Activated T-cell treated with anti-CD3 and anti-CD28 coated beads, Interleukin-2, amount 50 U/mL, for 1 hour (primary cell): ENCODE measurements around the gene TMEM272.

Experiments used
- DNase-seq: peaks from one replicate; pipeline ENCODE4 v3.0.0-alpha.2; 2020

The TMEM272 gene

DNA sequence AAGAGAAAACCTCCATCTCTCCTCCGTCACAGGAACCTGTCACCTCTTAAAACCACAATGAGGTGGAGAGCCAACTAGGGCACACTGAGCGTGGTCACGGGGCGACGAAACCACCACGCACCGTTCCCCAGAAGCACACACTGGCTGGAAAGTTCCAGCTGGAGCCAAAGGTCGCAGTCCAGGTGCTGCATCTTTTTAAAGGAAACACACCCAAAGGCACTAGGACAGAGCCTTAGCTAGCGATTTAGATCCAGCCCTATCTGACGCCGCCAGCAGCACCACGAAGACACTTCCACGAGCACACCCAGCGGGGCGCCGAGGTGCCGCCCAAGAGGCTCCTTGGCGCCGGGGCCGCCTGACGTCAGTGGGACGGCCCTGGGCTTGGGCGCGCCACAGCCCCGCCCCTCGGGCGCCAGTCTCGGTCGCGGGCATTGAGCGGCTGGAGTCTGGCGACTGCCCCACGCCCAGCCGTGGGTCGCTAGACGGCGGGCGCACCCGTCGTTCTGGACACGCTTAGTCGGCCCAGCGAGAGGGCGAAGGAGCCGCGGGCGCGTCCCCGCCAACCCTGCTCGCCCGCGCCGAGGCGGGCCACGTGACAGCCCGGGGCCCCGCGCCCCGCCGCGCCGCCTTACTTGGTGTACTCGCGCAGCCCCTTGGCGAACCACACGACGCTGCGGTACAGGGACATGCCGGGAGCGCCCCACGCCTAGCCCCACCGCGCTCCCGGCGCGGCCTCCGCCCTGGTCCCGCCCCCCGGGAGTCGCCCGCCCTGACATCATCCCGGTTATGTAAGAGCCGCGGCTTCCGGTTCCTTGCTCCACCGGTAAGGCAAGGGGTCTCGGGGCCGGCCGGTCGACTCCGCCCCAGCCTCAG, 41.3 kb downstream of the TMEM272 start, which contains the start of gene DHRS12:
TSS of gene DHRS12 (minus strand) at position 742 of the 873 bp plus-strand sequence. CDS start 4,504 bp downstream, outside the sequence.
- DNase-seq = peak; percentile 90

DNA sequence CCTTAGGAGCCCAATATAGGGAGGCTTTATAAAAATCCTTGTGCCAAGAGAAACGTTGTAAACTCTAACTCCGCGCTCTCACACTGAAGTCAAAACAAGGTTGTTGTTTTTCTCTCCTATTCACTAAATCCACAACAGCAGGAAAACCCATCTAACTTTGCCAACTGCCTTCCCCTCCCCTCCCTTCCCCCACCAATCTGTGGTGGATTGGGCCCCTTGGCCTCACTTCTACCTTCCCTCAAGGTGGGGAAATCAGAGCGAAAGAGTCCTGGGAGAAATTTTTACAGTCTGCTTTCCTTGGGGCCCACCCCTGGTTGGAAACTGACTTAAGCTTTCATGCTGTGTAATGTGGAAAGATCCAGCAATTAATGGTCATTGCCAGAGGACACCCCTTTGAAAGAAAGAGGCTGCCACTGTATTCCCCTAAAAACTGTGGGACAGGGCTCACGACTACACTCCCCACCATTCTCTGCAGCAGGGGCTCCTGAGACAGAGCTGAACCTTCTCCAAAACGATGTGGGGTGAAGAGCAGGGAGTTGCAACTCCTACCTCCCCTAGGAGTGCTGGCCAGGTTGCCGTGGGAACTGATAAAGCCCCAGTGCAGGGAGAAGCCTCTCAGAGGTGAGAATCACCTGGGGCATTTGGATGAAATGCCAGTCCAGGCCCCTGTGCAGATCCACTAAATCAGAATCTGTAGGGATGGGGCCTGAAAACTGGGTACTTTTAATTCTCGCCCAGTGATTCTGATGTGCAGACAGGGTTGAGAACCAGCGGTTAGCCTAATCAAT, 42.2 kb downstream of the TMEM272 start:
- no peak for DNase-seq

DNA sequence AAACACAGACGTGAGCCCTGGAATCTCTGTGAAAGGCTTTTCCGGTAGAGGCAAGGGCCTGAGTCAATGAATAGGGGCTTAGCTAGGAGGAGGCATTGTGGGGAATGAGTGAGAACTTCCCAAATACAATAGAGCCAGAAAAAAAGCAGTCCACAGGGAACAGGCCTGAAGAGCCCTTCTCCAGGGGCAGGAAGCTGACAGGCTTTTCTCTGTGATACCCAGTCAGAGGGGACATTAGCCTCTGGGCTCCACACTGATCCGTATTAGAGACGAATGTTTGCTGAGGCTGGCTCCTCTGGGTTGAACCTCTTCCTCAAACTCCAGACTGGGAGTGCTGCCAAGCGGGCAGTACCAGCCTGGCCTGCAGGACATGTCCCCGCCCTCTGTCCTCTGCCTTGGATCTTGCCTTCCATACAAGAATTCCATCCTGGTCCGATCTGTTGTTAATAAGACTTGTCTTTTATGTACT, 43.3 kb downstream of the TMEM272 start:
- DNase-seq = no peak

DNA sequence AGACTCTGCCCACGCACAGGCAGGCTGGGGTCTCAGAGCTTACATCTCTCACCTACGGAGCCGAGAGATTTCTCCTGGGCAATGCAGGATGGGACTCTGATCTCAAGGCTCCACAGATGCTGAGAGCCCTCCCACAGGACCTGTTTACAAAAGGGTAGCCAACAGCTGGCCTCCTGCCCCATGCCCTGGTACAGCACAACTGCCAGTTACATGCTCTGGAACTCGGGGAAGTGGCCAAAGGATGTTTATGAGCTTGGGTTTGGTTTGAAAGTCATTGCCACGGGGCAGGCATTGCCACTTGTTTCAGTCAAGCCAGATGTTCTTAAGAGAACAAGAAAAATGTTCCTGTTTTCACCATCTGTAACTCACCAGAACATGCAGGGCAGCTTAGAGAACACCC, 44.5 kb downstream of the TMEM272 start:
- no peak for DNase-seq

DNA sequence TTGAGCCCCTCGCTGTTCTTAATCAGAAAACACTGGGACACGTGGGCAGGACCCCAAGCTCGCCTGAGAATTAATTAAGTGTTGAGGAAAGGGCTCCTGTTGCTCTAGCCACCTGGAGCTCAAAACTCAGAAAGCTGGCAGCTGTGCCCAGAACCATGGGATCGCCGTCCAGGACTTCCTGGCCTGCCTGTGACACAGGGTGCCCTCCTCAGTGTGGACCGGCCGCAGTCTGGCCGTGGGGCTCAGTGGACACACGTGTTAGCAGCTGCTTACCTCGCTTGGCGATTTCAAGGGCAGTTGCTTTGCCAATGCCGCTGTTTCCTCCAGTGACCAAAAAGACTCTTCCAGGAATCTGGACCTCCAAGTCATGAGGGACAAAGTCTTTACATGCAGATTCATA, 45.7 kb downstream of the TMEM272 start:
- DNase-seq = no peak

DNA sequence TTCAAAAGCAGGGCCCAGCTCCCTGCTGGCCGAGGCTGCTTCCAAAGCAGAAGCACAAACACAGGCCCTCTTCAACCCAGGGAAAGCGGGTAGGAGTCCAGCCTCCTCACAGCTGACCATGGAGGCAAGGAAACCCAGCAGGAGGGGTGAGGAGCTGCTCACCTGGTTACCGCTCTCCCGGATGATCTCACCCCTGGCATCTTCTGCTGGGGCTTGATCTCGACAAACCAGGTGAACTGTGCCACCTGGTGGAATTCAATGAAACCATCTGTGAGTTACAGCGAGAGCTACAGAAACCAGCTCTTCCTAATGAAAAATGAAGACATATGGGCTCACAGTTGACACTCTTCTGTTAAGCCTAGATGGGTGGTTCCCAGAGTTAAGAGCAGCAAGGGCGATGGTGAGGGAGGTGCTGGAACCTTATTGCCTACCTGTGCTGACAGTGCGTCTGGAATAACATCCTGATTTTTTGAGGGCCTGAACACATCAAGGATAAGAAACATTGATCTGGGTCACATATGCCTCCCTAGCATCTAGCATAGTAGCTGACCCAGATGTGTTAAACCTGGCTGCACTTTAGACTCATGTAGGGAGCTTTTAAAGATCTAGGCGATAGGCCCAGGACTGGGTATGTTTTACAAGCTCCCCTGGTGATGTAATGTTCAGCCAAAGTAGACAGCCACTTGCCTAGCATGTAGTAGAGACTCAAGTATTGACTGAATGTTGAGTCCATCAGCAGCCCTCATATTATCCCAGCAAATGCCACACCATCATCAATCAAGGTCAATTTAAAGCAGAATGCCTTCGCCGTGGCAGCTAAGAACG, 47.1 kb downstream of the TMEM272 start:
- DNase-seq = peak; percentile 56

DNA sequence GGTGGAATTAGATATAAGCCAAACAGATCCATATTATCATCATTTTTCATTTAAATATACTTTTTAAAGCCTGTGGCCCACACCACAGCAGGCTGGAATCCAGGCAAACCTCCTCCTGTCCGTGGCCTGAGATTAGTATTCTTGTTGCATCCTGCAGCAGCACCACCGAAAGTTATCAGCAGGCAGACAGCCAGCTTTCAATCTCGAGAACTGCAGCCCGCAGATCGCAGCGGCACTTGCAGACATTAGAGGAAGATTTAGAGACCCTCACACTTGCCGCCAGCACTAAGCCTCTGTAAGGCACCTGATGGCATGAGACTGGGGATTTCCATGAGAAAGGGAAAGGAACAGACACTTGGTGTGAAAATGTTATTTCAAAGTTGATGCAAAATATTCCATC, 48.4 kb downstream of the TMEM272 start:
- DNase-seq = no peak

DNA sequence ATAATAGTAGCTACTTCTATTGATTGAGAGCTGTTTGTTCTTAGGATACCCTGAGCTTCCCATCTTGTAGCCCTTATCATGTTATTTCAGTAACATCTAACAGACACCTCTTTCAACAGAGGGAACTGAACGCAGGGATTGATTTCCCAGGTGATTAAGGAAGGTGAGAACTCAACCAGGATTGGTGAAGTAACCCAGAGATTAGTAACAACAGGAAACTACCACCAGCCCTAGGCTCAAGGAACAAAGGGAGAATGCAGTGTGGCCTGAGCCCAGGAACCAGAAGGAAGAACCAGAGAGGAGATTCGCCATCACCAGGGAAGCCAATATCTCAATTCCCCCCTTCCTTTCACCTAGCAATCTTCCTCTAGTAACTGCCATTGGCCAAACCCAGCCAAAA, 49.6 kb downstream of the TMEM272 start:
- DNase-seq = no peak

DNA sequence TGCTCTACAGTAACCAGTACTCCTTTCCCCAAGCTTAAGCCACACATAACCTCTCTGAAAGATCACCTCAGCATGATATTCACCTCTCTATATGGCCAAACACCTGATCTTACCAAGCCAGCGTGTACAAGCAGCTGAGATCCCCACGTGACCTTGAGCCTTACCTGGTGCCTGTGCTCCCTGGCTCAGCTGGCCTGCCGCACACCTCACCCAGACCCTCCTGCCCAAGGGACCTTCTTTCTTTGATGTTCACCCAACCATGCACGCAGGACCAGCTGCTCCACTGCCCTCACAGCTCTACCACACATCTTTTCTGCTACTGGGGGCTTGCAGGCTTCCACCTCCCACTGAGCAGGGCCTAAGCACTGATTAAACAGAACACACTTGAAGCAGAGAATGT, 50.0 kb downstream of the TMEM272 start:
- no peak for DNase-seq

DNA sequence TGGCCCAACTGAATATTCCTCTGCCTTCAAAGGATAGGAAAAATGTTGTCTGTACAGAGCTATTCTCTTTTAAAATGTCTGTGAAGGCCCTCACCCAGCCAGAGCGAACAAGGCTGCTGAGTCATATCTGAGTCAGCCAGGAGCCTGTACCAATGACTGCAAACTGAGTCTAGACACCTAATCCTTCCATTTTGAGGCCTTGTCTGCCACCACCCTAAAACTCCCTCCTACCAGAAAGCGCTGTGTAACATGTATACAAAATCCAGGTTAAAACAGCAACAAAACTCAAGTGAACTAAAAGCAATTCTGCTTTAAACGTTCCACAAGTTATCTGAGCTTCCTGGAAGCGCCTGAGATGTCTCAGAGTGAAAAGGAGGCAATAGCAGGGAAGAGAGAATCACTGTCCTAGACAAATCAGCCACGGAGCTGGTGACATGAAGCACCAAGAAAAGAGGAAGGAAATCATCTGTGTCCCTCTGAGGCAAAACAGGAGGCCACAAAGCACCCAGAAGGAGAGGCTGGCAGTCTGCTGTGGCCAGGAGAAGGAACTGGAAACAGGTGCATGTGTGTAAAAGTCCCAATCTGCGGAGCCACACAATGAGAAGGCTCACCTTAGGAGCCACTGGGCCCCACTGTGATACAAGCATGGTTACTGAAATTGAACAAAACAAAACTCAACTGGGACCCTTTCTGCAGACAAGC, 51.3 kb downstream of the TMEM272 start:
- DNase-seq = no peak

DNA sequence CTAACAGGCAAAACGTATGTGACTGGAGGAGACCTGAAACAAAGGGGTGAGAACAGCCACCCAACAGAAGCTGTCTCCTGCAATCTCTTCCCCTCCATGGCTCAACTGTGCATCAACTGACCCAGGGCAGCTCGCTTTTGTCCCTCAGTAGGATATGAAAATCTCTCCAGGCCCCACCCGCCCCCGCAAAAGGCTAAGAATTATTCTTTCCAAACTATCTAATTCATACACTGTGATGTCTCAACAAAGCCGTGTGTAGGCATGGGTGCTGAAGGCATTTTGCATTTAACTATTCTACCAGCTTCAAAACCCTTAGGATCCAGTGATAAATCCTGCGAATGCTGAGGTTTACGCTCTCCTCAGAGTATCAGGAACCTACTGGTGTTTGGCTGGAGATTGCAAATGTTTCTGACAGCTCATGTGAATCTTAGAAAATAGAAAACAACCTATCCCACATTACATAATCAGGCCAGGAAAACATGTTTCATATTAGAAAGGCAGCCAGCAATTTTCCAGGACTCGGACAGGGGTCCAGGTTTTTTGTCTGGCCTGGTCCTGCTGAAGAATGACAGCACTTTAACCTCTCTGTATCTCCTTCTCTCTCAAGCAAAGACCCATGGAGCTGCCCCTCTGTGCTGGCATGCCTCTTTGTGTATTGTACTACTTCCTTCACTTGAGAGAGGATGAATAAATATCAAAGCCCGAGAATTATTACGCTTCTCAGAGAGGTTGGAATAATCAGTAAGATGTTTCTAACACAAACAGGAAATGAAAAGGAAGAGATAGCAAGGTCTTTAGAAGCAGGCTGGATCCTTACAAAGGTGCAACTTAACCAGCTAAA, 58.3 kb downstream of the TMEM272 start:
- DNase-seq = no peak

DNA sequence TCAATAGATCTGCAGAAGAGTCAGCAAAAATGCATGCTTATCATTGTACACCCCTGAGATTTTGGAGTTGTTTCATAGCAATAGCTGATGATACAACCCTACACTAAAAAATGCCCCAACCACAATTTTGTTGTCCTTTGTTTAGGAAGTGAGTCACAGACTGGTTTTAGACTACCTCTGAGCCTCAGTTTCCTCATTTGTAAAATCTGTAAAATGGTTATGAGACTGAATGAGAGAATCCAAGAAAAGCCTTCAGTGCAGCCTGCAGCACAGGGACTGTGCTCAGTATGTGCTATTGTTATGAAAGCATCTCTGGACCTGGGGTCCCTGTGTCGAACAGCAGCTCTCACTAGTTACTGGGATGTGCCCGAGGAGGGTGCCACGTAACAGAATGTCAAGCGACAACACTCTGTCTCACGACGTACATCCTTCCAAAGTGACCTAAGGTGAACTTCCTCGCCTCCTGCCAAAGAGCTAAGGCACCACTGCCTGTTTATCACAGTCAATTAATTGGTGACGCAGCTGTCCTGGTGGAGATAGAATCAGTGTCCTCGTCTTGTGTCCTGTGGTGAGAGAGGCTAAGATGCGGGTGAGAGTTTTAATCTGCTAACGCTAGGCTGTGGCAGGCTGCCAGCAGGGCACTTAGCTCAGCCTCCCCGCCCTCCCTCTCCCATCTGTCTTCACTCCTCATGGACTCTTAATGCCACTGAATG, 59.1 kb downstream of the TMEM272 start:
- no peak for DNase-seq

DNA sequence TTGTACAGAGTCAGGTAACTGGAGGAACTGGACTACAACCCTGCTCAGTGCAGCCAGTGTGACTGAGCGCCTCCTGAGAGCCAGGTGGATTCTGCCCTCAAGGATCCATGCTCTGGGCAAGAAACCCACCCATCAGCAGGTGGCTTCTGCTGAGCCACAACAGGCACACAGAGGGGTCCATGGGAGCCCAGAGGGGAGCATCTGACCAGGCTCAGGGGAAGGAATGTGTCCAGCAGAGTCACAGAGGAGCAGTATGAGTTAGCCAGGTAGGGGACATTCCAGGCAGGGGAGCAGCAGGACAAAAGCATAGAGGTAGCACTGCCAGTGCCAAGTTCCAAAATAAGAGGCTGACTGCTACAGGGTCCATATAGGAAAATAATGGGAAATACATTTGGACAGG, 60.9 kb downstream of the TMEM272 start:
- no peak for DNase-seq

DNA sequence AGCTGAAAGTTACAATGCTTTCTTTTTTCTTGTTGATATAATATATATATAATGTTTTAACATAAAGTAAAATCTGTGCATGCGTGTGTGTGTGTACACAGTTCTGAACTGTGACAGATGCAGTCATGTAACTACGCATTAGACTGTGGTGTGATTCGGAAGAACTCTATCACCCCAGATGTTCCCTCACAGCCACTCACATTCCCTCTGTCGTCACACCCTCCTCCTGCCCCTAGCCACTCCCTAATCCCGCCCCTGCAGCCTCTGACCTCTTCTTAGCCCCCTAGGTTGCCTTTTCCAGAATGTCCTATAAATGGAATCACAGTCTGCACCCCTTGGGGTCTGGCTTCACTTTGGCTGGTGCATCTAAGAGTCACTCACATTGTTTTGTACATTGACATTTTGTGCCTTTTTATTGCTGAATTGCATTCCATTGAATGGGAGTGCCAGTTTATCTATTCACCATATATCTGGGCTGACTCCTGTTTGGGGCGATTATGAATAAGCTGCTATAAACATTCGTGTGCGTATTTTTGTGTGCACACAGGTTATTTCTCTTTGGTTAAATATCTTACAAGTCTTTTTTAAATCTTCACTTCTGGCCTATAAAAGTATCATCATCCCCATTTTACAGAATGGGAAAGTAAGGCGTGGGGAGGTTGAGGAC, 61.4 kb downstream of the TMEM272 start:
- DNase-seq = no peak

DNA sequence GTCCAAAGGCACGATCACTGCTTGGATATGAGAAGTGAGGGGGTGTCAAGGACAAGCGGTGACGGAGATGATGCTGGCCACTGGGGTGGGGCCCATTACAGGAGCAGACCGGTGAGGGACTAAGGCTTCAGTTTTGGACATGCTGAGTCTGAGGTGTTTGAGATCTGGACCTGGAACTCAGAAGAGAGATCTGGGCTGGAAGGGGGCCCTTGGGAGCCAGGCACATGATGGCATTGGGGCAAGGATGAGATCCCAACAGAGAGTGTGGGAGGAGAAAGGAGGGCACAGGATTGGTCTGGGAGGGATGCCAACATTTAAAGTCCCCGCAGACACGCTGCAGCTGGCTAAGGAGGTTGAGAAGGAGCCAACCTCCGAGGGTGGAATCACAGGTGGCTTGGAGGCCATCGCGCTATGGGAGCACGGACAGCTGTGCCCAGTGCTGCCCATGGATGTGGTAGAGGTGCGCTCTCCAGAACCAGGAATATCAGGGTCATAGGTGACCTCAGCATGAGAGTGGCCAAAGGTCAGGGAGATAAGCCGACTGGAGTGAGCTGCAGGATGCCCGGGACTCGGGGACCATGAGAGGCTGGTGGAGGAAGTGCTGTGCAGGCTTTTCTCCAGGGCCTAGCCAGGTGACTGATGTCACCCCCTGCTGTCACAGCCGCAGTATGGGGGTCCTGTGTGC, 62.8 kb downstream of the TMEM272 start:
- DNase-seq = no peak

DNA sequence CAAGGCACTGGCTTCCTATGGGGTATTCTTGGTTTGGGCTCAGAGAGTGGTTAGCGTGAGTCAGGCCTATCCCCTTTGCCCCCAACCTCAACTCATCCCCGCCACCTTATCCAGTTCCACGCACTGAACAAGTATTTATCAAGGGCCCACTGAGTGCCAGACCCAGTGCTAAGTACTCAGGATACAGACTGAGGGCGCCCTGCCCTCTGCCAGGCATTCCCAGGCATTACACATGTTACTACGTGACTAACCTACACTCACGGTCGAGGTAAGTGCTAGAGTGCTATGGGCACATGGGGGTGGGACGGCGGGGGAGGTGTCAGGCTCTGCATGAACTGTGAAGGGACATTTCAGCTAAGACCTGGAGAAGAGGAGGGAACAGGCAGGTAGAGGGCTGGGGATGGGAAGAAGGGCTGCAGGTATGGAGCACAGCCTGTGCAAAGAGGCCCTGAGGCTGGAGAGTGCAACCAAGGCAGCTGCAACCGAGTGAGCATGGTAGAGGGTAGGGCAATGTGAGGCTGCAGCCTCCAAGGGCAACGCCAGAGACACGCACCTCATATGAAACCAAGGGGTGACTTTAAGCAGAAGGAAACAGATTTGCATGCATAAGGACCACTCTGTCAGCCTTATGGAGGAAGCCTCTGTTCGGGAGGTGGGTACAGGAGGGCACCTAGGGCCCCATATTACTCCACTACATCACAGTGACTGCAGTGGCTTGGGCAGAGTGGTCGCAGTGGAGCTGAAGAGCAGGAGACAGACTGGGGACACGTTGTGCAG, 63.5 kb downstream of the TMEM272 start:
- DNase-seq = no peak

DNA sequence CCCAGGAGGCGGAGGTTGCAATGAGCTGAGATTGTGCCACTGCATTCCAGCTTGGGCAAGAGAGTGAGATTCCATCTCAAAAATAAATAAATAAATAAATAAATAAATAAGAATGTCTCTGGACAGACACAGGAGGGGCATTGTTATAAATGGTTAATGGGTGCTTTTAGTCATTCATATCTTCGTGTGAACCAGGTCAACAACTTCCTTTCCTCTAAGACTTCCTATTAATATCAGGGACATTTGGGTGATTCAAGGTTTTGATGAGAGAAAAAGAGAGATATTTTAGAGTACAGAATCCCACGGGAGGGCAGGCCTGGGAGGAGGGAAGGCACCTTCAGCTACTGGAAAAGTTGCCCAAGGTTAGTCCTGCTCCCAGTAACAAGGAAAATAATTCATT, 64.9 kb downstream of the TMEM272 start:
- DNase-seq = no peak

DNA sequence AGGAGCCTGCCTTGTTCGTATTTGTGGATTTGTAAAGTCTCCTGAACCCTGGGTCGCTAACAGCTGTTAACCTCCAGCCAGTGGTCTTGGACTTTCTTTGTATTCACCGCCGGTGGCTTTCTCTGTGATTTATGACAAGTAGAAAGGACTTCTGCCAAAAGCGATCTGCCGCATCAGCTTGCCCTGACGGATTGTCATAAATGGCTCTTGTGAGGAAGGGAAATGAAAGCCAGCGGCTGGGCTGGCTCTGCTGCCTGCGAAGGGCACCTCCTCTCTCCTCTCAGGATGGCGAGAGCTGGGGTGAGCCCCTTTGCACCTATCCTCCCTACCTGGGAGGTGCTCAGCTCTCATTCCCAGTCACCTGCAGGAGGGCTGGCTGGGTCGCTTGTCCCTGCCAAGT, 66.6 kb downstream of the TMEM272 start:
- no peak for DNase-seq

DNA sequence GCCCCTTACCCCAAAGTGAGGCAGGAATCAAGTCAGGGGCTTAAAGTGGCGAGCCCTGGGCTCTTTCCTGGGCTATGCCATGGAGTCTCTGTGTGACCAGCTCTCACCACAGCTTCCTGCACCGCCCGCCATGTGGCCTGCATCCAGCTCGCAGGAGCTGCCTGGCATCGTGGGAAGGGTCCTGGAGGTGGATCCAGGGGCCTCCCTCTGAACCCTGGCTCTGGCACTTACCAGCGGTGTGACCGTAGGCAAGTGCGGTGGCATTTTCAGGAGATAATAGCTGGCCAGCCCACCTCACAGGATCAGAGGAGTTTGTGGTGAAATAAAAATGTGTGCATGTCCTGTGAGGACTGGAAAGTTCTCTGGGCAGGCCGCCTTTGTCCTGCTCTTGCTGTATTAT, 67.1 kb downstream of the TMEM272 start:
- no peak for DNase-seq
